ENCODE data around the gene SCNN1A.

Gene SCNN1A

DNA sequence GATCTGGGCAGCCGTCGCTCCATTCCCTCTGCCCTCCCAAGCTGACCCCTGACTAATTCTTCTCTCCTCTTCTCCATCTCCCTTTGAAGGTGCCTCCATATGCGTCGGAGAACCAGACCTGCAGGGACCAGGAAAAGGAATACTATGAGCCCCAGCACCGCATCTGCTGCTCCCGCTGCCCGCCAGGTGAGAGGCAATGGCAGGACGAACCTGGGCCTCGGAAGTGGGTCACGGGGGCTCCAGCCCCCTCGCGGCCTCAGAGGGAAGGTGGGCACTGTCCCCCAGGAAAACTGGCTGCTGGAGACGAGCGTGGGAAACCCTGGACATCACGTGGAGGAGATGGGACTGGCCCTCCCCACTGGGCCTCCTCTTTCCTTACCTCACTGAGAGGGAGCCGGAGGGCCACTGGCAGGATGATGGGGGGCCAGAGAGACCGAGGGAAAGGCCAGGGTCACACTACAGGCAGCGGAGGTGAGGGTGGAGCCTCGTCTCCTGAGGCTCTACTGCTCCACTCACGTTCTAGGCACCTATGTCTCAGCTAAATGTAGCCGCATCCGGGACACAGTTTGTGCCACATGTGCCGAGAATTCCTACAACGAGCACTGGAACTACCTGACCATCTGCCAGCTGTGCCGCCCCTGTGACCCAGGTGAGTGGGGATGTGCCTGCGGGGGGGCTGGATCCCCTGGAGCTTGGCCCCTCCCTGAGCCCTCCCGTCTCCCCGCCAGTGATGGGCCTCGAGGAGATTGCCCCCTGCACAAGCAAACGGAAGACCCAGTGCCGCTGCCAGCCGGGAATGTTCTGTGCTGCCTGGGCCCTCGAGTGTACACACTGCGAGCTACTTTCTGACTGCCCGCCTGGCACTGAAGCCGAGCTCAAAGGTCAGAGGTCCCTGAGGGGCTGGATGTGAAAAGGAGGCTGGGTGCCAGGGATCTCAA is 9.4 kb upstream of the SCNN1A start:
- DNase-seq (ENCODE audit: low read depth) = no peak

DNA sequence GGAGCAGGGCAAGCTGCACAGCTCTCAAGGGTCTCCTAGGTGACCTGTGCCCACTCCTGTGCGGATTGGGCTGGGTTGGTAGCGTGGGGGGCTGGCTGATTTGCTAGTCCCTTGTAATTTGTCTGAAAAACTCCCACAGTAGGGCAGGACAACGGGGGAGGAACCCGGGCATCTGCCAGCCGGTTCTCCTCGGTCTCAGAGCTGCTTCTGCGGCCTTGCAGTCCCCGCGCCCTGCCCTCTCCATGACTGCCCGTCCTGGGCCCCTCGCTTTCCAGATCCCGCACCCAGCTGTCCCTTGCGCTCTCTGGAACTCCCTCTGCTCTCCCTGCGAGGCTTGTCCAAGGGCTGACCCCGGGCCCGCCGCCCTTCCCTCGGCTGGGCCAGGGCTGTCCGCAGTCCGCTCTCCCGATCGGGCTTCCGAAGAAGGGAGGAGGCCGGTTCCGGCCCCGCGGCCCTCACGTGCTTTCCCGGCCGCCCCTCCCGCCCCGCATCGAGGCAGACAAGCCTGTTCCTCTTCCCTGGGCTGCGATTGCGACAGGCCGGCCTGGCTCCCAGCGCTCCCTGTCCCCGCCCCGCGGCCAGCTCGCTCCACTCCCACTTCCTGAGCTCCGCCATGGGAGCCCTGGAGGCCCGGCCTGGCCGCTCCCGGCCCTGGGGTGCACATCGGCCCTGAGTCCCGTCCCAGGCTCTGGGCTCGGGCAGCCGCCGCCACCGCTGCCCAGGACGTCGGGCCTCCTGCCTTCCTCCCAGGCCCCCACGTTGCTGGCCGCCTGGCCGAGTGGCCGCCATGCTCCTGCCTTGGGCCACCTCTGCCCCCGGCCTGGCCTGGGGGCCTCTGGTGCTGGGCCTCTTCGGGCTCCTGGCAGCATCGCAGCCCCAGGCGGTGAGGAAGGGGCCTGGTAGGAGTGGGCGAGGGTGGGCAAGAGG is 8.5 kb upstream of the SCNN1A start, which contains the start of gene LTBR:
Gene LTBR (plus strand): TSS at position 591 of the 927 bp plus-strand sequence. CDS start 197 bp downstream, at position 788.
- DNase-seq (ENCODE audit: low read depth) = no peak

DNA sequence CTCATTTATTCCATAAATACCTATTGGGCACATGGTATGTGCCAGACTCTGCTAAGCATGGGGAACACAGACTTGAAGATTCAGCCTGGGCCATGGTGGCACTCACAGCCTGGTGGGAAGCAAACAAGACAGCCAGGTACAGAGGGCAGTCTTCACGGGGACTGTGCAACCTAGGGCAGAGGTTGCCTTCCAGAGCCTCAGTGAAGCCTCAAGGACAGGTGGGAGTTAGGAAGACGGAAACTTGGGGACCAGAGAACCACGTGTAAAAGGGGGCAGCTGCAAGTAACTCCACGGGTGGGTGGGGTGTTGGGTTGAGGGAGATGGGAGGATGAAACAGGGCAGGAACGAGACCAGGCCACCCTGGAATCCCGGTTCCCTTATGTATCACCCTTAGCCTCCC is 7.6 kb upstream of the SCNN1A start:
- DNase-seq (ENCODE audit: low read depth) = no peak

DNA sequence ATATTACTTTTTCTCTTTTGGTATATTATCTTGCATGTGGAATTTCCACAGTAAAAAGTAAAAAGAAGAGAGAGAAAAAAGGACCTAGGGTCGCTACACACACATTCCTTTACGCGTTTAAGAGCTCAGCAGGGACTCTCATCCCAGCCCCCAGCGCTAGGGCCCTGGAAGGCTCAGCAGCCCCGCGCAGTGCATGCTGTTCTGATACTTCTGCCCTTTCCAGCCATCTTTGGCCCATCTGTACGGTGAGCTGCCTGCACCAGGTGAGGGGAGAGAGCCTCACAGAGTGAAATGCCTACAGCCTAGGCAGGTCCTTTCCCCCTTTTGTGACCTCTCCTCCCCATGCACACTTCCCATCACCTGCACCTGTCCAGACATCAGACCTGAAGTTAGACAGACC is 7.0 kb upstream of the SCNN1A start:
- DNase-seq (ENCODE audit: low read depth) = no peak

DNA sequence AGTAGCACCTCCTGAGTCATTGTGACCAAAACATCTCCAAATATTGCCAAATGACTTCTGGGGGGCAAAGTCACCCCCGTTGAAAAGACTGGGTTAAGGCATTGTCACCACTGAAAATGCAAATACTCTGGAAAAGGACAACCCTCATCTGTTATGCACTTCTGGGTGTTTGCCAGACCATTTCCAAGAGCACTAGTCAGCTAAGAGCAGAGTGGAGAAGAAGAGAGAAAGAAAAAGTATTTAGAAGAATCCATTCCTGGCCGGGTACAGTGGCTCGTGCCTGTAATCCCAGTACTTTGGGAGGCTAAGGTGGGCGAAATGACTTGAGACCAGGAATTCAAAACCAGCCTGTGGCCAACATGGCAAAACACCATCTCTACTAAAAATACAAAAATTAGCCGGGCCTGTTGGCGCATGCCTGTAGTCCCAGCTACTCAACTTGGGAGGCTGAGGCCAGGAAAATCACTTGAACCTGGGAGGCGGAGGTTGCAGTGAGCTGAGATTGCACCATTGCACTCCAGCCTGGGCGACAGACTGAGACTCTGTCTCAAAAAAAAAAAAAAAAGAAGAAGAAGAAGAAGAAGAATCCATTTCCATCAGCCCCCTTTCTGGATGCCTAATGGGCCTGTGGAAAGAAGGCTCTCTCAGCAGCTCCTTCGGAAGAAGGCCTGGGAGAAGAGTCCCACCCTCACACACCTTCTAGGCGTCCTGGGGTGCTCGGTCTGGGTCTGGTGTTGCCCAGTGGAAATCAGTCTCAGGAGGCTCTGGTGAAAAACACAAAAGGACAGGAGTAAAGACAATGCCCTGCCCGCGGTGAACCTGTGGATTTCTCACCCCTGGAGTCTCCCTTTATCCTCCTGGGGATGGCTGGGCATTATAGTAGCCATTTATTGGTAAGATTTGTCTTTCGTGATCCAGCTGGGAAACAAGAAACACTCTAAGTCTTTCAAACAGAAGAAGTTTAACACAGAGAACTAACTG is 5.1 kb upstream of the SCNN1A start:
- DNase-seq (ENCODE audit: low read depth) = no peak

DNA sequence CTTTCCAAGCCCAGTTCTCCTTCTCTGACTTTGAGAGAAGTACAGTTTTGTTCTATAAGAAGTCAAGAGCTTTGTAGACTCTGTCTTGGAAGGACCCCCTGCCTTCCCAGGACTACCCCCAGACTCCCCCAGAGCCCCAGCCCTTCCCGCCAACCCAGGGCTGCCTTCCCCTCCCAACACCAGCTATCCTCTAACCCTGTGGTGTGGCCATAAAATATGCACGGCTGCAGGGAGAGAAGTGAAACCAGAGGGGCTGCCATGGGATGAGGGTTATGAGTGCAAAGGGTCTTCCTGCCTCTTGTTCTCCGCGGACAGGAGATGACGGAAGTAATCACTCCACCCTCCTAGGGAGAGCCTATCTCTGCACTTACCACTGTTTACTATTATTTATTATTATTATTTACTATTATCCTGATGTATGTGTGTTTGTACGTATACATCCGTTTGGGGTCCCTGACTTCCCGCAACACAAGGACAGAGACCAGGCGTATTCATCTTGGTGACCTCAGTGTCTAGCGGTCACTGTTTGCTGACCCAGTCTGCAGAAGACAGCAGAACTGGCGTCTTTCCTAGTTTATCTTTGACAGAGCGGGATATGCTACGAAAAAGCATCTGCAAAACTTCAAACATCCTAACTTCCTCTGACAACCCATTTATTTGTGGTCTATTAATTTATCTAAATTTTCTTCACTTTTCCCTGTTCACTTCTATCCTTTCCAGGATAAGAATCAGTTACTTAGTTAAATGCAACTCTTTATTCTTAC is 3.5 kb upstream of the SCNN1A start:
- DNase-seq (ENCODE audit: low read depth) = no peak

DNA sequence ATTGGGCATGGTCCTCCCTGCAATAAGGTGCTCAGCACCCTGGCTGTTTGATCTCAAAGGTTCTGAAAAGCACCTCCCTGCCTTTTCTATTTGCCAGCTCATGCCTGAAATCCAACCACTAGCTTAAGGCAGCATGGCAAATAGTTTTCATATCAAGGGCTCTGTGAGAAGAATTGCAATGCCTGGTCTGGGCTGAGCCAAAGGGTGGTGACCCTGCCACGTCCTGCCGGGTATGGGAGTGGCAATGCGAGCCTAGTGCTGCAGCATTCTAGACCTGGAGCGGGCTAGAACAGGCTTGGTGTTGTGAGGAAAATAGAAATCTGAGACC is 2.3 kb upstream of the SCNN1A start:
- no peak for DNase-seq (ENCODE audit: low read depth)

DNA sequence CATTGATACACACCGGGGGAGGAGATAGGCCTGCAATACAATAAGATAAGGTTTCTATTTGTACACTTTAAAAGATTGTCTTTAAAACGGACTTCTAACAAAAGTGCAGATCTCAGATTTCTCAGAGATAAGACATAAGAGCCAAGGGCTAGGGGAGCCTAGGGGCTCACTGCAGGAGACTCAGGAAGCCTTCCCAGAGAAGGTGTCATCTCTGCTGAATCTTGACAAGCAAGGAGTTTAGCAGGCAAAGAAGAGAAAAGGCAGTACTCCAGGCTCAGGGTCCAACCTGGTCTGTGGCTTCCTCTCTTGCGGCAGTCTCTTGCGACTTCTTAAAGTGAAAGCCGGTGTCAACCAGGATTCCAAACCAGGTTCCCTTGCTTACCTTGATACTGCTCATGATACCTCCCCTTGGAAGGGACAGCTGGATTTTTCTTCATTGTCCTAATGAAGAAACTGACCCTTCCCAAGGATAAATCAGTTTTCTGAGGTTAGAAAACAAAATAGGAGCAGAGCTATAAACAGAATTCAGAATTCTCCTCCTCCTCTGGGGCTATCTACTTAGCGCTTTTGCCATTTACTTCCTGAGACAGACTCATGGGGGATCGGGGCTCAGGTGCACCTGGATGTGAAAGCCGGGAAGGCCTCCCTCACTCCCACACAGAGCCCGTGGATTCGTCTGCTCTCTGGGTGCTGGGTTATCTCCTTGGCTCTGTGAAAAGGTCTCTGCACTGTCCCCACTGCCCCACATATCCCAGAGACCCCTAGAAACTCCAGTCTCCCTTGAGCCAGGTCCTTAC is 1.7 kb upstream of the SCNN1A start:
- DNase-seq (ENCODE audit: low read depth) = no peak

DNA sequence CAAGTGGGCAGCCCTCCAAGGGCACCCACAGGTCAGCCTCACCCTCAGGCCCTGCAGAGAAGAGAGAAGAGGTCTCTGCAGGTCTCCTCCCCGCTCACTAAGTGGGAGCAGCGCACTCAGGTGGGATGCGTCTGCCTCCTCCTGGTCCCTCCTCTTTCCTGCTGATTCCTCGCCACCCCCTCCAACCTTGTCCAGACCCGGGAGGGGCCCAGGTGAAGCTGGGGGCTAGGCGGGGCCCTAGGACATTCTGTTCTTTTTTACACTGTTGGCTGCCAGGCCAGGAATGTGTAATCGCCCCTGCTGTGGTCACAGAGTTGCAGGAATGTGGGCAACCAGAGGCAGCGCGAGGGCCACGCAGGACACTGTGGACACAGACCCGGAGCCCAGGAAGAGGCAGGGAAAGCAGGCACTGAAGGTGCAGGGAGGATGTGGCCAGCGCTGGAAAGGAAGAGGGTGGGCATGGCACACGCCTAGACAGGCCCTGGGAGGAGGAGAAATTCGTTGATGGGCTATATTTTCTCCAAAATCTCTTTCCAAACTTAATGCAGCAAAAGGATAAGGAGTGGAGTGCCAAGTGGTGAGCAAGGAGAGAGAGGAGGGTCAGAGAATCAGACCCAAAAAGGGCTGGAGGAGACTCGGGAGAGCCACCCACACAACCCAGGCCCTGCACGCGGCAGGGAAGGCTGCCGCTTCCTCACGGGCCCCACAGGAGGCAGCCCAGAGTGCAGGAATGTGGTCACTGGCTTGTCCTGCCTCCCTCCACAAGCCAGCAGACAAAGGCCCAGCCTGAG is 911 bp upstream of the SCNN1A start:
- DNase-seq (ENCODE audit: low read depth) = no peak

DNA sequence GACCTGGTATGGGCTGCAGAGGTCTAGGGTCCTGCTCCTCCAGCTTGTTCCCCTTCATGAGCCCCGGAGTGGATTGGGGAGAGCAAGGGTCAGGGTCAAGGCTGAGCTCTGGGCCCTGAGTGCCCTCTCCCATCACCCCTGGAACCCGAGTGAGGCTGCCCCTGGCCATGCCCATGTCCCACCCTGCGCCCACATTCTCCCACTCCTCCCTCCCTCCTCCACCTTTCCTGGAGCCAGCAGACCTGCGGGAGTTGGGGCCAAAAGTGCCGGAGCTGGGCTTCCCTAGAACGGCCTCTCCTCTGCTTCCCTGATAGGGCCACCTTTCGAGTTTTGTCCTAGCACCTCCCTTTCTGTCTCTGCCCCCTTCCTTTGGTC is 590 bp downstream of the SCNN1A start:
- no peak for DNase-seq (ENCODE audit: low read depth)

DNA sequence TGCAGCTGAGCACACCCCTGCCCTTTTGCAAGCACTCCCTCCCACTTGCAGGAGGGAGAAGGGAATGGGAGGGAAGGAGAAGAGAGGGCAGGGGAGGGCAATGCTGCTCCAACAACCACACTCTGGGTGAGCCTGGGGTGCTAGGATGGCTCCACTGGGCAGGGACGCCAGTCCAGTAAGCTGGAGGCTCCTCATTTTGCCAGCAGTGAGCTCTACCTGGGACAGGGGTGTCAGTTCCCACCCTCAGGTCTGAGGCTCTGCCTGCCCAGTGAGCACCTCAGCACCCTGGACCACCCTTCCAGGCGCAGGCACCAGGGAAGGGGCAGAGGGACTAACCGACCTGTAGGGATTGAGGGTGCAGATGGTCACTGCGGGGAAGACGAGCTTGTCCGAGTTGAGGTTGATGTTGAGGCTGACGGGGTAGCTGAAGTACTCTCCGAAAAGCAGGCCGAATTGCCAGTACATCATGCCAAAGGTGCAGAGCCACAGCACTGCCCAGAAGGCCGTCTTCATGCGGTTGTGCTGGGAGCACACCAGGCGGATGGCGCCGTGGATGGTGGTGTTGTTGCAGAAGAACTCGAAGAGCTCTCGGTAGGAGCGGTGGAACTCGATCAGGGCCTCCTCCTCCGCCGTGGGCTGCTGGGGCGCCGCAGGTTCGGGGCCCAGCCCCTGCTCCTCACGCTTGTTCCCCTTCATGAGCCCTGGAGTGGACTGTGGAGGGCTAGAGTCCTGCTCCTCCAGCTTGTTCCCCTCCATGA is 1.2 kb downstream of the SCNN1A start:
- no peak for DNase-seq (ENCODE audit: low read depth)

DNA sequence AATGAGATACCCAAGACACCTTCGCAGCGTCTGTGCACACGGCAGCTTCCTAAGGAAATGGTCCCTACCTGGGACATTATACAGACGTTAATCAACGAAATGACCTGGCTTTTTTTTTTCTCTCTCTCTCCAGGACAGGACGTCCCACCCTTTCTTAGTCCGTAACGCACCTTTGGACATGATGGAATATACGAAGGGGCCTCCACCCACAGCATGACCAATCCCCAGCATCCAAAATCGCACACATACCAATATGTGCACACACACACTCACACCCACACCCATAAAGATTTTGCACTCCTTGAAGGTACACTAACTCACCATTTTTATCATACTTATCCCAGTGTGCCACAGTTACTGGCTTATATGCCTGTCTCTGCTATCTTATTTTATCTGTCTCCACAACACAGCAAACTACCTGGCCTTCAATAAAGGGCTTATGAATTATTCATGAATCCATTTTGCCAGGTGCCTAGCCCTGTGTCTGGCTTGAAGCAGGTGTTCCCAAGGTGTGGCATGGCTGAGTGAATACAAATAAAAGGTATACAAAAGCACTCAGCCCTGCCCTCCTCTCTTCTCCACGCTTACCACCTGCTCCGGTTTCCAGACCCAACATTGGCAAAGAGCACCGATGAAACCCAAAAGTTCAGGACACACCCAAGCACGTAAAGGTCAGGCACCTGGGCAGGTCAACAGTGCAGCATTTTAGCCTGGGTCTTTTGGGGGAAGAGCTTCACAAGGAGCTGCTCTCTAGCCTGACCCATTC is 2.2 kb downstream of the SCNN1A start:
- DNase-seq (ENCODE audit: low read depth) = no peak

DNA sequence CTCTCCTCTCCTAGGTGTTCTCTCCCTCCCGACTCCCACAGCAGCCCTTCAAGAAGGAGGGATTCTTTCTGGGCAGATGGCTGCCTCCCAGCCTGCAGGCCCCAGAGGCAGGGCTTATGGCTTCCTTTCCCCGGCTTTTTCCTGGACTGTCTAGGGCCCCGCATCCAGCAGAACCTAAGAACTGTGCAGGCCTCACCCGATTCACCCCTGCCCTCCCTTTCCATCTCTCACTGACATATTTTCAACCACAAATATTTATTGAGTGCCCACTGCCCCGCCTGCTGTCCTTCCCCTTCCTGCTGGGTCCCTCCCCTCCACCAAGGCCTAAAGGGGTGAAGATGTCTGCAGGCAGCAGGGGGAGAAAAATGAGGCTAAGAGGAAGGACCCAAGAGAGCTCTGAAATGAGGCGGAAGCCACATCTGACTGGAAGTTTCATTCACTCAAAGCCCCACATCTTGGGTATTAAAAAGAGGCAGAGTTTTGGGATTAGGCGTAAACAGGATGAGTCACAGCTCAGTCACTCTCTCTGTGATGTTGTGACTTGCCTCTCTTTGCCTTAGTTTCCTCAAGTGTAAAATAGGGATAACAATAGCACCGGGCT is 2.9 kb downstream of the SCNN1A start:
- DNase-seq (ENCODE audit: low read depth) = no peak

DNA sequence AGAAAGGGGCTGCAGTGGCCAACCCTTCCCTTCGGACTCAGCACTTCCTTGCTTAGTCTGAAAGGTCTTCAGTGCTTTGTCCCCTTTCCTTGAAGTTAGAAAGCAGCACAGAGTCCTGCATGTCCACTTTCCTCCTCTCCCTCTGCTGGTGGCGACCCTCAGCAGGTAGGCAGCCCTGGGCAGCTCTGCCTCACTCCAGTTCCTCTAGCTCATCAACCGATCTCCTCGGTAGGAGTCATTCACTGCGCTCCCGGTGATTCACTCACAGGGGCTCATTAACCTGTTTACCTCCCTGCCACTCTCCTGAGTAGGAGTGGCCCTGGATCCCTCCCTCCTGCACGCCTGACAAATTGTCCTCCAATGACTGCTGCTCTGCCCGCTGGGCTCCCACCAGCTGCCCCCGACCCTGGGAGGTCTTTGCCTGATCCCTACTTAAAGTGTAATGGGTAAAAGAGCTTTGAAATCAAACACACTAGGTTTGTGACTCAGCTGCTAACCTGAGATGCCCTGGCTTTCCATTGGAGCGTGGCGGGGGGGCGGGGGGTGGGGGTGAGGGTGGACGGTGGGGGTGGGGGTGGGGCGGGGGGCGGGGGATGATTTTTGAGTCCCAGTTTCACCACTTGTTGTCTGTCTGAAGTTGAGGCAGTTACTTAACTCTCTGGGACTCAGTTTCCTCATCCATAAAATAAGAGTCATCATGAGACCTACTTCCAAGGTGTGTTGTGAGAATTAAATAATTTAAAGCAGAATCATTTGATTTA is 4.2 kb downstream of the SCNN1A start:
- DNase-seq (ENCODE audit: low read depth) = no peak

DNA sequence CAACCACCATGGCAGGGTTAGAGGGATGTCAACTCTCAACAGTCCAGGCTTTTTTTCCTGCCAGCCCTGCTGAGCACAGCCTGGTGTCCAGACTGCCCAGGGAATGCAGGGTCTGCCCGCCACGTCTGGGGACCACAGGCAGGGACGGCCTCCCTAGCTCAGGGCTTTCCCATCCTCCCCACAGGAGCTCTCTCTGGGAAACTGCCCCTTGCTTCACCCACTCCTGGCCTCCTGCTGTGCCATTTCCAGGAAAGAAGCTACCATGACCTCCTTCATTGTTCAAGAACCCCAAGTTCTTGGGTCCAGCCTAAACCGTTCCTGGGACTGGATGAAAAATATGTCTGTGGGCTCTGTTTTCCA is 4.8 kb downstream of the SCNN1A start:
- DNase-seq (ENCODE audit: low read depth) = no peak

DNA sequence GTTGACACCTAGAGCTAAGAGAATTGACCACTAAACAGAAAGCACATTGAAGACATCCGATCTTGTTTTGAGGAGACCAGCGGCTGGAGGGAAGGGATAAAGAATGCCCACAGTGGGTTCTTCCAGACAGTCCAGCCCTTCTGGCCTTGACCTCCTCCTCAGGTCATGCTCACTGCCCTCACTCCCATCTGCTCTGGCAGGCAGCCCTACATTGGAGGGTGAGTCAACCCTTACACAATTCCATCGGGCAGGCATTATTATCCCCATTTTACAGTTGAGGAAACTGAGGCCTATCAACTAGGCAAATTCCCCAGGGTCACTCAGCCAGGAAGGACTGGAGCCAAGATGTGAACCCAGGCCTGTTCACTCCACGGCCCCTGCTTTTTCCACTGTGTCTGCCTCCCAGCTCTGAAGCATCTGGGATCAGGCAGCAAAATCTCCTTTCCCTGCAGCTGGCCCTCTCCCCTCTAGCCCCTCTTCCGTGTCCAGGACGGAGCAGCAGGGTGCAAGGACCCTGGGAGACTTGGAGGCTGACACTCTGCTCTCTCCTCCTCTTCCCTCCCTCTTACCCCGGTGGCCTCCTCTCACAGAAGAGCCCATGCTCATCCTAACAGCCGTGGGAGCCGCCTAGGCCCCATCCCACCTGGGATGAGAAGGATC is 5.3 kb downstream of the SCNN1A start:
- DNase-seq (ENCODE audit: low read depth) = no peak

All from stimulated activated CD8-positive, alpha-beta memory T cell treated with anti-CD3 and anti-CD28 coated beads, Interleukin-12 subunit alpha, Interleukin-12 subunit beta, amount 100 ng/mL, for 4 hours (primary cell).